ENCODE results near the gene LRRC8D.
"Not testable (repeated sequence)": the region's sequence is repeated elsewhere in the genome, so short reads cannot be mapped to it uniquely, and the experiment has no call there.

Gene LRRC8D

GRCh38 chr1:89958851-89959654, 138.2 kb downstream of the LRRC8D start:
- no peak for DNase-seq

GRCh38 chr1:89959719-89960118, 138.9 kb downstream of the LRRC8D start:
- no peak for DNase-seq

DNA sequence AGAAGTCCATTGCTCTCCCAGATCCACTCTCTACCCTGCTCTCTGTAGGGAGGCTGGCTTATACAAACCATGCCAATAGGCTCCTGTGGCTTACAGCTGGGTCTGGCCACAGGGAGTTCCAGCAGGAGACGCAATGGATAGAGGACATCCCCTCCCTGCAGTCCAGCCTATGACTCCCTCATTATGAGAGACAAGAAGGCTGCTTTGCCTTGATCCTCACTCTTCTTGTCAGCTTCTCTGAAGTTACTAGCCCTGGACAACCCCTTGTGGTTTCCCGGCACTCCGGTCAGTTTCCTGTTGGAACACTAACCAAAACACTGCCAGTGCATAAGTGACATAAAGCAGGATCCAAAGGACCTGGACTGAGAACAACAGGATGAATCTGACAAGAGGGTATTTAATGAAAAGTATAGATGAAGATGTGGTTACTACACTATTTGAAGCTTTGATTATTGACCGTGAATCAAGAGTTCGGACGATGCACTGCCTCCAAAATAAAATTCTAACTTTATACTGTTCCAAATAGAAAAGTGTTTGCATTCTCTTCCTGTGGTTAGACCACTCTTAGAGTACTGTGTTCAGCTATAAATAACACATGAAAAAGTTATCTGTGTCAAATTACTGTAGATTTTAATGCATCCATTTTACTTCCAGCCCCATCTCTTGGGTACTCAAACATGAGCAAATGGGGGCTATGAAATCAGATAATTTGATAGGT, 141.4 kb downstream of the LRRC8D start:
- no peak for DNase-seq

- no peak for DNase-seq
Measured at GRCh38 chr1:89962742-89963075, 141.9 kb downstream of the LRRC8D start.

GRCh38 chr1:89965193-89965768, 144.4 kb downstream of the LRRC8D start:
- DNase-seq, result no peak

GRCh38 chr1:89966656-89967055, 145.8 kb downstream of the LRRC8D start:
- DNase-seq, result no peak

- DNase-seq, result no peak
Measured at GRCh38 chr1:89971600-89971999, 150.8 kb downstream of the LRRC8D start.

DNA sequence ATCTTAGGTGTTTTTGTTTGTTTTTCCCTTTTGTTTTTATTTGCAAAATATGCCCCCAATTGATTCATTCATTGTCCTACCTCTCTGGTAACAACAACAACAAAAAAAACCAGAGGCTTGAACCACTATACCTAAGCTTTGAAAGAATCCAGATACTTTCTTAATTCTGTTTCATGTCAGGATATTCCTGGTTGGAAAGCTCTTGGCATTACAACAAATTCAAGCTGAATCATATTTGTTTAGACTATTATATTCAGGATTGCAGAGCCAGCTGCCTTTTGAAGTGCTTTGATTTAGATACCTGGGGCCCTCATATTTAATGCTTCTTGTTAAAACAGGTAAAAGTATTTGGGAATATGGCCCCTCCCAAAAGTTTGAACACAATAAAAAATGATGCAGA, 151.2 kb downstream of the LRRC8D start:
- DNase-seq, result no peak

GRCh38 chr1:89973471-89974127, 152.8 kb downstream of the LRRC8D start:
- DNase-seq, result no peak

GRCh38 chr1:89974256-89974655, 153.4 kb downstream of the LRRC8D start:
- DNase-seq, result no peak

- no peak for DNase-seq
Measured at GRCh38 chr1:89974696-89975470, 154.1 kb downstream of the LRRC8D start.

GRCh38 chr1:89975540-89976125, 154.8 kb downstream of the LRRC8D start:
- DNase-seq, result no peak

- no peak for DNase-seq
Measured at GRCh38 chr1:89978755-89979154, 157.9 kb downstream of the LRRC8D start.

DNA sequence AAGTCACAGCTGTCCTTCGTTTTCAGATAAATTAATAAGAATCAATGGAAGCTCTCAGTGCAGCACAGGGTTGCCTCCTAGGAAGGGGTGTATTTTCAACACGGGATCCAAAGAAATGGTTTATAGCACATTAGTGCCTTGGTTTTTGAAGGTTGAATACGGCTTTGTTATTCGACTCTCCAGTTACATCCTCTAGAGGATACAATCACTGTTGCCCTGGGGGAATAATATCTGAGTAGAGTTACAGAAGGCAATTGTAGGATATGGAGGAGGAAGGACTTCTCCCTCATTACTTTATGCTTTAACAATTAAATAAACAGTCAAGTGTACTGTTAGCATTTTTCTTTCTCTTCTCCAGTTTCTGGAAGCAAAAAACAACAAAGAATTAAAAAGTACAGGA, 159.8 kb downstream of the LRRC8D start:
- DNase-seq, result no peak

- DNase-seq, result not testable (repeated sequence)
Measured at GRCh38 chr1:89982846-89983245, 162.0 kb downstream of the LRRC8D start.

DNA sequence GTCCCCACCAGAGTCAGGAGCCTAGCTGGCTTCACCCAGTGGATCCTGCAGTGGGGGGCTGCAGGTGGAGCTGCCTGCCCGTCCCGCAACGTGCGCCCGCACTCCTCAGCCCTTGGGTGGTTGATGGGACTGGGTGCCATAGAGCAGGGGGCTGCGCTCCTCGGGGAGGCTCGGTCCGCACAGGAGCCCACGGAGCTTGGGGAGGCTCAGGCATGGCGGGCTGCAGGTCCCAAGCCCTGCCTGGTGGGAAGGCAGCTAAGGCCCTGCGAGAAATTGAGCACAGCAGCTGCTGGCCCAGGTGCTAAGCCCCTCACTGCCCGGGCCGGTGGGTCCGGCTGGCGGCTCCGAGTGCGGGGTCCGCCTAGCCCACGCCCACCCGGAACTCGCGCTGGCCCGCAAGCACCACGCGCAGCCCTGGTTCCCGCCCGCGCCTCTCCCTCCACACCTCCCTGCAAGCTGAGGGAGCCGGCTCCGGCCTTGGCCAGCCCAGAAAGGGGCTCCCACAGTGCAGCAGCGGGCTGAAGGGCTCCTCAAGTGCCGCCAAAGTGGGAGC, 163.8 kb downstream of the LRRC8D start:
- not testable (repeated sequence) for DNase-seq

- DNase-seq, result no peak
Measured at GRCh38 chr1:89986020-89986419, 165.2 kb downstream of the LRRC8D start.
